ENCODE measurements around the gene DENND10.
"Not testable (repeated sequence)": the region's sequence is repeated elsewhere in the genome, so short reads cannot be mapped to it uniquely, and the experiment has no call there.

DENND10 gene

GRCh38 chr10:119103903-119104653 lies at the start of gene DENND10:
DENND10 (plus strand) TSS chr10:119104113; CDS start chr10:119104143, 30 bp downstream.
- no peak for DNase-seq

- no peak for DNase-seq
These were observed 48.4 kb upstream of the DENND10 start for GRCh38 chr10:119055472-119055871.

- DNase-seq, result no peak
These were observed 45.9 kb upstream of the DENND10 start for GRCh38 chr10:119058010-119058409.

- DNase-seq, result no peak
These were observed 44.4 kb upstream of the DENND10 start for GRCh38 chr10:119059557-119059956.

GRCh38 chr10:119060107-119060506 lies 43.8 kb upstream of the DENND10 start:
- DNase-seq, result no peak

- DNase-seq, result no peak
These were observed 42.6 kb upstream of the DENND10 start for GRCh38 chr10:119061352-119061751.

- DNase-seq, result no peak
These were observed 42.0 kb upstream of the DENND10 start for GRCh38 chr10:119061926-119062325.

GRCh38 chr10:119070395-119071165 lies 33.3 kb upstream of the DENND10 start:
- no peak for DNase-seq

- no peak for DNase-seq
These were observed 30.3 kb upstream of the DENND10 start for GRCh38 chr10:119073584-119073983.

- no peak for DNase-seq
These were observed 25.3 kb upstream of the DENND10 start for GRCh38 chr10:119078422-119079179.

GRCh38 chr10:119079599-119080520 lies 24.1 kb upstream of the DENND10 start:
- no peak for DNase-seq

GRCh38 chr10:119080521-119081259 lies 23.2 kb upstream of the DENND10 start, which contains the start of gene EIF3A:
EIF3A (minus strand) TSS chr10:119080817; CDS start chr10:119080676, 141 bp downstream.
- DNase-seq, result peak in 1 of 2 experiments; percentile 88

GRCh38 chr10:119084896-119085295 lies 19.0 kb upstream of the DENND10 start:
- no peak for DNase-seq

- no peak for DNase-seq
These were observed 16.5 kb upstream of the DENND10 start for GRCh38 chr10:119087271-119087882.

- DNase-seq, result no peak
These were observed 13.7 kb upstream of the DENND10 start for GRCh38 chr10:119090026-119090795.

- no peak for DNase-seq
These were observed 12.9 kb upstream of the DENND10 start for GRCh38 chr10:119090968-119091367.

- DNase-seq, result no peak
These were observed 8.3 kb upstream of the DENND10 start for GRCh38 chr10:119095640-119096039.

- not testable (repeated sequence) for DNase-seq
These were observed 7.1 kb upstream of the DENND10 start for GRCh38 chr10:119096641-119097415.

GRCh38 chr10:119098576-119098975 lies 5.3 kb upstream of the DENND10 start:
- DNase-seq, result no peak

Data from cerebellar nuclear complex (tissue), 1 donor.